Mesenchymal stem cell (in vitro differentiated cells and primary cell): ENCODE data around the gene TENM4.

Experiments used
- DNase-seq: peaks from one replicate; pipeline ENCODE4 v3.0.0-alpha.2; 2013
- H2AFZ ChIP-seq: one replicate; pipeline ENCODE4 v1.6.1; 2013; ENCODE audit warnings: low read depth, mild to moderate bottlenecking, control low read depth, inconsistent platforms, low read length, moderate library complexity
- H2AK5ac ChIP-seq: 2 replicates; pipeline ENCODE4 v1.6.1; 2013; ENCODE audit warnings: low read length, moderate library complexity, mild to moderate bottlenecking, inconsistent platforms; ENCODE audit not compliant: severe bottlenecking
- H2BK120ac ChIP-seq: one replicate; pipeline ENCODE4 v1.6.1; 2013; ENCODE audit warnings: low read depth, mild to moderate bottlenecking, inconsistent platforms, low read length, moderate library complexity
- H2BK12ac ChIP-seq, 2 experiments: one replicate each; pipeline ENCODE4 v1.6.1; 2013; ENCODE audit warnings: inconsistent platforms in 2 of 2, low read length in 2 of 2, mild to moderate bottlenecking in 2 of 2, moderate library complexity in 2 of 2, control low read depth in 1 of 2
- H2BK15ac ChIP-seq: one replicate; pipeline ENCODE4 v1.6.1; 2013; ENCODE audit warnings: mild to moderate bottlenecking, low read depth, inconsistent platforms; ENCODE audit not compliant: poor library complexity, severe bottlenecking
- H2BK5ac ChIP-seq: 2 replicates; pipeline ENCODE4 v1.6.1; 2013; ENCODE audit warnings: low read depth, mild to moderate bottlenecking, low read length, control low read depth, inconsistent platforms; ENCODE audit not compliant: poor library complexity, severe bottlenecking
- H3K14ac ChIP-seq, 2 experiments: one replicate each; pipeline ENCODE4 v1.6.1; 2013; ENCODE audit warnings: inconsistent platforms in 2 of 2, low read length in 2 of 2, control low read depth in 1 of 2, mild to moderate bottlenecking in 1 of 2, moderate library complexity in 1 of 2
- H3K18ac ChIP-seq, 2 experiments: one replicate each; pipeline ENCODE4 v1.6.1; 2013; ENCODE audit warnings: inconsistent platforms in 2 of 2, low read length in 2 of 2, control low read depth in 1 of 2, low read depth in 1 of 2, mild to moderate bottlenecking in 1 of 2
- H3K23ac ChIP-seq, 2 experiments: one replicate each; pipeline ENCODE4 v1.6.1; 2013; ENCODE audit warnings: inconsistent platforms in 2 of 2, low read length in 2 of 2, mild to moderate bottlenecking in 2 of 2, moderate library complexity in 2 of 2, control low read depth in 1 of 2
- H3K27ac ChIP-seq: 2 replicates; pipeline ENCODE4 v1.5.1; 2013; ENCODE audit warnings: mild to moderate bottlenecking, moderate library complexity, low read length, control low read depth, inconsistent platforms; ENCODE audit not compliant: poor library complexity, severe bottlenecking
- H3K27me3 ChIP-seq, 2 experiments: 2 replicates each; pipeline versions ENCODE4 v1.6.1 to v1.7.0; 2013; ENCODE audit warnings: low read length in 2 of 2, mild to moderate bottlenecking in 2 of 2, moderate library complexity in 2 of 2, control low read depth in 1 of 2, inconsistent platforms in 1 of 2; ENCODE audit not compliant: control insufficient read depth in 1 of 2, insufficient read depth in 1 of 2
- H3K36me3 ChIP-seq, 2 experiments: 2 replicates each; pipeline versions ENCODE4 v1.6.1 to v1.7.0; 2013; ENCODE audit warnings: low read length in 2 of 2, control low read depth in 1 of 2, inconsistent platforms in 1 of 2, low read depth in 1 of 2, mild to moderate bottlenecking in 1 of 2; ENCODE audit not compliant: insufficient read depth in 2 of 2, control insufficient read depth in 1 of 2
- H3K4ac ChIP-seq, 2 experiments: one replicate each; pipeline ENCODE4 v1.6.1; 2013; ENCODE audit warnings: inconsistent platforms in 2 of 2, low read length in 2 of 2, mild to moderate bottlenecking in 2 of 2, moderate library complexity in 2 of 2, control low read depth in 1 of 2, low read depth in 1 of 2
- H3K4me1 ChIP-seq: 2 replicates; pipeline ENCODE4 v1.6.1; 2013; ENCODE audit warnings: low read depth, low read length, control low read depth; ENCODE audit not compliant: control insufficient read depth, insufficient read depth
- H3K4me2 ChIP-seq: 2 replicates; pipeline ENCODE4 v1.6.1; 2013; ENCODE audit warnings: low read length, mild to moderate bottlenecking, inconsistent platforms; ENCODE audit not compliant: poor library complexity, severe bottlenecking
- H3K4me3 ChIP-seq, 2 experiments: 2 replicates each; pipeline versions ENCODE4 v1.5.1 to v1.7.0; 2013; ENCODE audit warnings: low read length in 2 of 2, mild to moderate bottlenecking in 2 of 2, control low read depth in 1 of 2, low read depth in 1 of 2; ENCODE audit not compliant: insufficient read depth in 1 of 2
- H3K79me1 ChIP-seq: replicated peaks from 2 replicates; pipeline ENCODE4 v1.6.1; 2013; ENCODE audit warnings: mild to moderate bottlenecking, control low read depth, low read length, inconsistent platforms; ENCODE audit not compliant: poor library complexity, severe bottlenecking
- H3K9ac ChIP-seq: 2 replicates; pipeline ENCODE4 v1.7.0; 2013; ENCODE audit warnings: mild to moderate bottlenecking, low read length, moderate library complexity
- H3K9me3 ChIP-seq: 2 replicates; pipeline ENCODE4 v1.7.0; 2013; ENCODE audit warnings: mild to moderate bottlenecking, low read length; ENCODE audit not compliant: control insufficient read depth
- H4K8ac ChIP-seq: one replicate; pipeline ENCODE4 v1.6.1; 2013; ENCODE audit warnings: inconsistent platforms, mild to moderate bottlenecking, low read length, moderate library complexity
- H4K91ac ChIP-seq: one replicate; pipeline ENCODE4 v1.6.1; 2013; ENCODE audit warnings: mild to moderate bottlenecking, low read length, inconsistent platforms
- WGBS: methylation state at CpG from one replicate; pipeline ENCODE4 v1.1.7; 2013; ENCODE audit warnings: mixed read lengths; 5-methylcytosine and 5-hydroxymethylcytosine counted together

The TENM4 gene

GRCh38 chr11:79205786-79206185 lies 235.0 kb downstream of the TENM4 start:
- Histone ChIP-seq H3K79me1 (no peaks in the 10 kb centered on the region), H2AK5ac (no peak overlapping the region), H3K36me3 (no peaks in the 10 kb centered on the region), H3K27ac (no peak overlapping the region), H3K4ac (no peak overlapping the region), H3K4me3 (no peak overlapping the region), H4K8ac (no peak overlapping the region), H3K27me3 (peaks cover 0 to 4% of the 10 kb centered on the region in 2 experiments), H3K4me1 (no peaks in the 10 kb centered on the region), H3K4me2 (no peak overlapping the region), H3K18ac (no peak overlapping the region), H2BK120ac (no peak overlapping the region), H2BK5ac (no peak overlapping the region), H3K23ac (no peak overlapping the region), H4K91ac (no peak overlapping the region), H2BK15ac (no peak overlapping the region), H2BK12ac (no peak overlapping the region), H3K9ac (no peak overlapping the region), H3K14ac (no peak overlapping the region), H2AFZ (no peak overlapping the region), H3K9me3 (no peaks in the 10 kb centered on the region)
- no peak for DNase-seq
- 71% methylated on average over 1 of the region's 1 CpG for WGBS

GRCh38 chr11:79201677-79202347 lies 239.0 kb downstream of the TENM4 start:
- H3K4ac ChIP-seq, result no peak overlapping the region
- H4K91ac ChIP-seq, result no peak overlapping the region
- peaks cover 2% of the 10 kb centered on the region for H3K4me1 ChIP-seq
- no peak overlapping the region for H2BK12ac ChIP-seq
- H3K36me3 ChIP-seq, result no peaks in the 10 kb centered on the region
- no peak for DNase-seq
- no peak overlapping the region for H2AK5ac ChIP-seq
- no peak overlapping the region for H3K18ac ChIP-seq
- H4K8ac ChIP-seq, result no peak overlapping the region
- no peak overlapping the region for H3K27ac ChIP-seq
- H3K27me3 ChIP-seq, result peaks cover 0 to 4% of the 10 kb centered on the region in 2 experiments
- no peak overlapping the region for H3K4me2 ChIP-seq
- 71% methylated on average over 3 of the region's 3 CpGs for WGBS
- H3K79me1 ChIP-seq, result no peaks in the 10 kb centered on the region
- no peak overlapping the region for H3K9ac ChIP-seq
- no peak overlapping the region for H3K14ac ChIP-seq
- H3K23ac ChIP-seq, result no peak overlapping the region
- H2BK120ac ChIP-seq, result no peak overlapping the region
- no peak overlapping the region for H2BK15ac ChIP-seq
- no peak overlapping the region for H2BK5ac ChIP-seq
- no peak overlapping the region for H3K4me3 ChIP-seq
- peaks cover 3% of the 10 kb centered on the region for H3K9me3 ChIP-seq
- no peak overlapping the region for H2AFZ ChIP-seq

GRCh38 chr11:79200398-79201070 lies 240.3 kb downstream of the TENM4 start:
- Histone ChIP-seq H3K18ac (no peak overlapping the region), H3K9ac (no peak overlapping the region), H3K27ac (no peak overlapping the region), H3K4me3 (no peak overlapping the region), H2BK15ac (no peak overlapping the region), H2AK5ac (no peak overlapping the region), H3K23ac (no peak overlapping the region), H2BK5ac (no peak overlapping the region), H2BK120ac (no peak overlapping the region), H3K4ac (no peak overlapping the region), H3K14ac (no peak overlapping the region), H2BK12ac (no peak overlapping the region), H3K27me3 (peaks cover 0 to 4% of the 10 kb centered on the region in 2 experiments), H3K4me1 (peaks cover 2% of the 10 kb centered on the region), H3K36me3 (no peaks in the 10 kb centered on the region), H2AFZ (no peak overlapping the region), H3K4me2 (no peak overlapping the region), H4K91ac (no peak overlapping the region), H3K79me1 (no peaks in the 10 kb centered on the region), H3K9me3 (peaks cover 3% of the 10 kb centered on the region), H4K8ac (no peak overlapping the region)
- no peak for DNase-seq
- 82% methylated on average over 5 of the region's 5 CpGs for WGBS

GRCh38 chr11:79199729-79200354 lies 241.0 kb downstream of the TENM4 start:
- H4K91ac ChIP-seq, result no peak overlapping the region
- 87% methylated on average over 7 of the region's 7 CpGs for WGBS

More at GRCh38 chr11:79199729-79200354, 241.0 kb downstream of the TENM4 start:
- no peak overlapping the region for H2BK5ac ChIP-seq
- no peak overlapping the region for H4K8ac ChIP-seq
- H3K18ac ChIP-seq, result no peak overlapping the region
- no peaks in the 10 kb centered on the region for H3K36me3 ChIP-seq
- H3K23ac ChIP-seq, result no peak overlapping the region
- H2BK12ac ChIP-seq, result no peak overlapping the region
- no peaks in the 10 kb centered on the region for H3K79me1 ChIP-seq
- H2BK120ac ChIP-seq, result no peak overlapping the region
- DNase-seq, result no peak
- H3K14ac ChIP-seq, result no peak overlapping the region
- H3K27me3 ChIP-seq, result peaks cover 0 to 4% of the 10 kb centered on the region in 2 experiments
- no peak overlapping the region for H3K27ac ChIP-seq
- no peak overlapping the region for H2AK5ac ChIP-seq
- H3K4me3 ChIP-seq, result no peak overlapping the region
- H3K9me3 ChIP-seq, result peaks cover 3% of the 10 kb centered on the region
- peaks cover 2% of the 10 kb centered on the region for H3K4me1 ChIP-seq
- H2BK15ac ChIP-seq, result no peak overlapping the region
- no peak overlapping the region for H3K9ac ChIP-seq
- H2AFZ ChIP-seq, result no peak overlapping the region
- no peak overlapping the region for H3K4me2 ChIP-seq
- H3K4ac ChIP-seq, result no peak overlapping the region
